Gastrocnemius medialis (tissue), 4 donors: ENCODE measurements around the gene NAA10.

Source experiments
- POLR2A ChIP-seq, 2 donors: fragments of 450-650 bp; IDR thresholded peaks; one replicate each; pipeline ENCODE4 v1.6.1; 2017; ENCODE audit warnings: antibody characterized with exemption in 2 of 2, mild to moderate bottlenecking in 2 of 2, moderate library complexity in 2 of 2
- TF ChIP-seq, protein P1 (sequence below), 5 experiments: fragments of 450-650 bp in 3 of 5; fragments of 200-600 bp in 2 of 5; sonication (generic) in 2 of 5; IDR thresholded peaks in 4 of 5; conservative IDR thresholded peaks in 1 of 5; 1 replicate in 4 of 5; 2 replicates in 1 of 5; pipeline ENCODE4 v1.5.1; 2016 to 2019; ENCODE audit warnings: antibody characterized with exemption in 5 of 5, mild to moderate bottlenecking in 3 of 5, moderate library complexity in 3 of 5

DNA sequence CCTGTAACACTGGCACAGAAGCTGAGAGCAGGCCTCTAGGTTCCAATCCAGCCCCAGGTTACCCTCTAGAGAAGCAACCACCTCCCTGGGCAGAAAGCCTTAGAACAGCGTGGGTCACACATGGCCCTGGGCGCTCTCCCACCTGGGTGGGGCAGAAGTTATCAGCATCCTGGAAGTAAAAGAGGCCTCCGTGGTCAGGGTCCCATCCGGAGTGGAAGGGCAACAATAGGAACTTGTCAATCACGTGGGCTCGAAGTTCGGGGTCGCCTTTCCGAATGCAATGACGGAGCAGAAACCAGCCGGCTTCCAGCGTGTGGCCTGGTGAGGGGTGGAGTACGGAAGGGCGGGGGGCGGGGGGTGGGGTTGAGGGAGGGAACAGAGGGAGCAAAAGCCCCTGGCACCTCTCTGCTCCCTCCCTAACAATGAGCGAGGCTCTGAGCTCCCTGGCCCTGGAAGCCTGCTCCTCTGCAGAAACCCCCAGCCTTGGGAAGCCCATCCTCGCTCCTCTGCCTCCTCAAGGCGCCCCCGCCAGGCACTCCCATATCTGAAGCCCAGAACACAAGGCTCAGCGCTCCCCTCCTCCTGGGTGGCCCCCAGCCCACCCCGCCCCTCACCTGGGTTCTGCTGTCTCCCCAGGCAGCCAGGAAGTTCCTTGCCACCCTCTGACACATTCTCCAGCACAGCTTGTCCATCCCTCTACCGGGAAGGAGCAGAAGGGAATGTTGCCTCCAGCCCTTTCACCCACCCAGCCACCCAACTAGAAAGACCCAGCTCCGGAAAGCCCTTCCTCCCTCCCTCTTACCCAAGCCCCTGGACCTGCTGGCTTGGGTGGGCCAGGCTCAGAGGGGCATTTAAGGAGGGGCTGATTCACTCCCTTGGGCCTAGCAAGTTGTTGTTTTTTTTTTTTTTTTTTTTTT, 6.8 kb upstream of the NAA10 start:
- TF ChIP-seq, protein P1, sequence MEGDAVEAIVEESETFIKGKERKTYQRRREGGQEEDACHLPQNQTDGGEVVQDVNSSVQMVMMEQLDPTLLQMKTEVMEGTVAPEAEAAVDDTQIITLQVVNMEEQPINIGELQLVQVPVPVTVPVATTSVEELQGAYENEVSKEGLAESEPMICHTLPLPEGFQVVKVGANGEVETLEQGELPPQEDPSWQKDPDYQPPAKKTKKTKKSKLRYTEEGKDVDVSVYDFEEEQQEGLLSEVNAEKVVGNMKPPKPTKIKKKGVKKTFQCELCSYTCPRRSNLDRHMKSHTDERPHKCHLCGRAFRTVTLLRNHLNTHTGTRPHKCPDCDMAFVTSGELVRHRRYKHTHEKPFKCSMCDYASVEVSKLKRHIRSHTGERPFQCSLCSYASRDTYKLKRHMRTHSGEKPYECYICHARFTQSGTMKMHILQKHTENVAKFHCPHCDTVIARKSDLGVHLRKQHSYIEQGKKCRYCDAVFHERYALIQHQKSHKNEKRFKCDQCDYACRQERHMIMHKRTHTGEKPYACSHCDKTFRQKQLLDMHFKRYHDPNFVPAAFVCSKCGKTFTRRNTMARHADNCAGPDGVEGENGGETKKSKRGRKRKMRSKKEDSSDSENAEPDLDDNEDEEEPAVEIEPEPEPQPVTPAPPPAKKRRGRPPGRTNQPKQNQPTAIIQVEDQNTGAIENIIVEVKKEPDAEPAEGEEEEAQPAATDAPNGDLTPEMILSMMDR (IDR thresholded peaks at IDR 0.05 in 4 of 5, conservative IDR thresholded peaks at IDR 0.05 in 1 of 5): no peak
- no peak for TF ChIP-seq POLR2A (IDR thresholded peaks at IDR 0.05)
